Testis (tissue), 3 donors: ENCODE measurements around the gene CALR. TPM values are rescaled to one million over a fixed set of nuclear protein-coding genes. Genes with fewer than 3 reads are reported as not detected.

ENCODE experiments used
- DNase-seq: peaks from one replicate; pipeline ENCODE4 v3.0.0-alpha.2; 2019
- H3K27ac ChIP-seq, 2 donors: fragments of 200-600 bp; sonication (generic); one replicate each; pipeline ENCODE4 v1.5.1; 2019
- H3K27me3 ChIP-seq: fragments of 200-600 bp; sonication (generic); one replicate; pipeline ENCODE4 v1.5.1; 2019
- H3K36me3 ChIP-seq: fragments of 200-600 bp; sonication (generic); one replicate; pipeline ENCODE4 v1.5.1; 2017; ENCODE audit warnings: low read depth; ENCODE audit errors: missing control alignments
- H3K4me1 ChIP-seq: fragments of 200-600 bp; sonication (generic); one replicate; pipeline ENCODE4 v1.5.1; 2019
- H3K4me3 ChIP-seq, 2 donors: fragments of 200-600 bp; sonication (generic); one replicate each; pipeline ENCODE4 v1.5.1; 2017 to 2019
- H3K9me3 ChIP-seq: fragments of 200-600 bp; sonication (generic); one replicate; pipeline ENCODE4 v1.5.1; 2017
- CTCF ChIP-seq, 3 experiments: fragments of 450-650 bp in 2 of 3; fragments of 200-600 bp in 1 of 3; sonication (generic) in 1 of 3; IDR thresholded peaks; one replicate each; pipeline ENCODE4 v1.5.1; 2016 to 2019; ENCODE audit warnings: antibody characterized with exemption in 3 of 3, mild to moderate bottlenecking in 2 of 3, moderate library complexity in 1 of 3
- POLR2A ChIP-seq: fragments of 450-650 bp; IDR thresholded peaks from one replicate; pipeline ENCODE4 v1.6.1; 2017; ENCODE audit warnings: antibody characterized with exemption, mild to moderate bottlenecking, moderate library complexity
- WGBS, 2 donors: methylation state at CpG; one replicate each; pipeline ENCODE4 v1.1.5; 2018; 5-methylcytosine and 5-hydroxymethylcytosine counted together
- intact Hi-C: fragments of 100-400 bp; cut with DNase I; formaldehyde crosslinking; loops from one replicate; pipeline ENCODE4 v1.15.1; 2023; ENCODE audit warnings: low total_unique reads
- polyA plus RNA-seq: library from polyadenylated mRNA; stranded (reverse); fragments of 350-450 nt; fragmentation: Illumina TruSeq; extraction: RNeasy Lipid Tissue Mini Kit (QIAGEN cat#74804); gene quantifications from one replicate; pipeline ENCODE4 v1.2.3, GENCODE V29; 2014; ENCODE audit warnings: low read depth, low replicate concordance; ENCODE audit not compliant: insufficient read depth
- total RNA-seq, 2 donors: library from RNA; depleted of rRNA; stranded (reverse); fragments of >200 nt; gene quantifications; one replicate each; pipeline ENCODE4 v1.2.3, GENCODE V29; 2016

Gene CALR
- total and polyA plus RNA-seq, 3 donors from 2014 or later, result 389 to 538 (median 467) TPM

- peak; percentile 86 for DNase-seq
- intact Hi-C loops, result loop anchor here (5.0 kb wide), 1 partner anchor 297 kb away; no protein-coding TSS in a partner anchor
- H3K27me3 ChIP-seq, result no peaks in the 10 kb centered on the region
- H3K36me3 ChIP-seq, result no peaks in the 10 kb centered on the region
- peaks cover 8% of the 10 kb centered on the region for H3K4me1 ChIP-seq
- 0 to 2% methylated on average over 17 to 33 of the region's 34 CpGs for WGBS, 2 donors
- no peaks in the 10 kb centered on the region for H3K9me3 ChIP-seq
- peak overlapping the region in 1 of 2 donors; percentile 8 for H3K27ac ChIP-seq
- H3K4me3 ChIP-seq, result peak overlapping the region; percentile 27 to 54
- TF ChIP-seq POLR2A (no peak), CTCF (IDR thresholded peaks at IDR 0.05) (peak; percentile 82 to 95 (median 92))
Measured at GRCh38 chr19:12965017-12965811, 26.8 kb downstream of the CALR start.

- Histone ChIP-seq H3K4me1 (peaks cover 8% of the 10 kb centered on the region), H3K9me3 (no peaks in the 10 kb centered on the region), H3K4me3 (peak overlapping the region; percentile 27 to 54), H3K27ac (no peak overlapping the region), H3K36me3 (no peaks in the 10 kb centered on the region), H3K27me3 (no peaks in the 10 kb centered on the region)
- intact Hi-C loops, result loop anchor here (5.0 kb wide), 1 partner anchor 297 kb away; no protein-coding TSS in a partner anchor
- 43 to 44% methylated on average over 8 of the region's 8 CpGs for WGBS, 2 donors
- no peak for DNase-seq
- TF ChIP-seq CTCF (IDR thresholded peaks at IDR 0.05), result no peak
- TF ChIP-seq POLR2A, result no peak
Measured at GRCh38 chr19:12965812-12966135, 27.4 kb downstream of the CALR start.

- peaks cover 8% of the 10 kb centered on the region for H3K4me1 ChIP-seq
- H3K36me3 ChIP-seq, result no peaks in the 10 kb centered on the region
- intact Hi-C loops, result loop anchor here (5.0 kb wide), 1 partner anchor 294 kb away; no protein-coding TSS in a partner anchor
- DNase-seq, result no peak
- no peaks in the 10 kb centered on the region for H3K9me3 ChIP-seq
- WGBS, 2 donors, result 84 to 88% methylated on average over 5 of the region's 5 CpGs
- no peak overlapping the region for H3K4me3 ChIP-seq
- H3K27ac ChIP-seq, result no peak overlapping the region
- no peak for TF ChIP-seq CTCF (IDR thresholded peaks at IDR 0.05)
- H3K27me3 ChIP-seq, result no peaks in the 10 kb centered on the region
Measured at GRCh38 chr19:12967907-12968306, 29.5 kb downstream of the CALR start.

GRCh38 chr19:12969292-12969988, 31.0 kb downstream of the CALR start, which contains the start of gene DAND5:
Gene DAND5 (plus strand): TSS chr19:12969576. CDS start chr19:12969661, 85 bp downstream.
- TF ChIP-seq CTCF (IDR thresholded peaks at IDR 0.05) (no peak), POLR2A (no peak)
- peak; percentile 81 for DNase-seq
- no peaks in the 10 kb centered on the region for H3K27me3 ChIP-seq
- H3K36me3 ChIP-seq, result no peaks in the 10 kb centered on the region
- H3K9me3 ChIP-seq, result no peaks in the 10 kb centered on the region
- H3K4me1 ChIP-seq, result peaks cover 8% of the 10 kb centered on the region
- intact Hi-C loops, result loop anchor here (5.0 kb wide), 1 partner anchor 293 kb away; no protein-coding TSS in a partner anchor
- 48 to 79% methylated on average over 13 to 14 of the region's 14 CpGs for WGBS, 2 donors
- H3K4me3 ChIP-seq, result no peak within 1 kb of the TSS
- no peak within 1 kb of the TSS for H3K27ac ChIP-seq
